Lung (tissue), 12 donors: ENCODE measurements around the gene NT5C2. TPM values are rescaled to one million over a fixed set of nuclear protein-coding genes. Genes with fewer than 3 reads are reported as not detected.

Experiments
- ATAC-seq: fragments of 200-7000 bp; cut with Tn5 transposase; one replicate; pipeline ENCODE4 v1.9.1; 2020; ENCODE audit warnings: moderate number of reproducible peaks; ENCODE audit not compliant: insufficient read depth, low FRiP score
- DNase-seq, 3 donors: peaks; one replicate each; pipeline ENCODE4 v3.0.0-alpha.2; 2013 to 2017
- H3K27ac ChIP-seq, 2 donors: one replicate each; pipeline ENCODE4 v1.5.1; 2013; ENCODE audit warnings: mild to moderate bottlenecking in 2 of 2, moderate library complexity in 2 of 2, control low read depth in 1 of 2, inconsistent platforms in 1 of 2, low read depth in 1 of 2, low read length in 1 of 2
- H3K27me3 ChIP-seq, 3 donors: one replicate each; pipeline ENCODE4 v1.5.1; 2013; ENCODE audit warnings: low read length in 2 of 3; ENCODE audit not compliant: control insufficient read depth in 3 of 3, insufficient read depth in 3 of 3
- H3K36me3 ChIP-seq, 4 donors: one replicate each; pipeline ENCODE4 v1.5.1; 2013; ENCODE audit warnings: low read length in 4 of 4, mild to moderate bottlenecking in 1 of 4, moderate library complexity in 1 of 4; ENCODE audit not compliant: control insufficient read depth in 4 of 4, insufficient read depth in 4 of 4
- H3K4me1 ChIP-seq, 5 donors: one replicate each; pipeline ENCODE4 v1.5.1; 2013; ENCODE audit warnings: low read length in 5 of 5, mild to moderate bottlenecking in 2 of 5, moderate library complexity in 1 of 5; ENCODE audit not compliant: control insufficient read depth in 5 of 5, insufficient read depth in 5 of 5
- H3K4me3 ChIP-seq: one replicate; pipeline ENCODE4 v1.5.1; 2013; ENCODE audit warnings: mild to moderate bottlenecking, control low read depth, moderate library complexity
- H3K9ac ChIP-seq, 2 donors: one replicate each; pipeline ENCODE4 v1.5.1; 2013; ENCODE audit warnings: low read length in 2 of 2, control low read depth in 1 of 2; ENCODE audit not compliant: insufficient read depth in 1 of 2
- H3K9me3 ChIP-seq, 4 donors: one replicate each; pipeline ENCODE4 v1.5.1; 2013; ENCODE audit warnings: low read length in 3 of 4, mild to moderate bottlenecking in 1 of 4, moderate library complexity in 1 of 4; ENCODE audit not compliant: control insufficient read depth in 4 of 4, insufficient read depth in 3 of 4
- CTCF ChIP-seq: IDR thresholded peaks from 2 replicates; pipeline ENCODE4 v1.5.1; 2012; ENCODE audit warnings: mild to moderate bottlenecking; ENCODE audit errors: control extremely low read depth, extremely low read depth
- WGBS, 2 donors: extraction: QIAGEN DNeasy Blood & Tissue Kit; methylation state at CpG; one replicate each; pipeline ENCODE4 v1.1.7; 2013; 5-methylcytosine and 5-hydroxymethylcytosine counted together
- polyA plus RNA-seq, 2 donors: library from polyadenylated mRNA; stranded (reverse); fragments of 200-250 nt; gene quantifications; one replicate each; pipeline ENCODE4 v1.2.1, GENCODE V29; 2013
- total RNA-seq, 2 donors: library from RNA; depleted of rRNA in 1 of 2; stranded (reverse); fragments of >200 nt in 1 of 2; gene quantifications; one replicate each; pipeline ENCODE4 v1.2.1, GENCODE V29; 2014 to 2021
- donor health status: control.
- donor health status: control.
- donor health status: Bipolar disorder and iron deficiency.
- donor health status: healthy.
- donor health status: DM: yes; HTN: yes; CAD: no.

The NT5C2 gene
- total and polyA plus RNA-seq, 4 donors = 32.1 to 178 (median 64.5) TPM

GRCh38 chr10:103086799-103087198, 106.3 kb downstream of the NT5C2 start:
- no peak for ATAC-seq
- H3K27ac ChIP-seq = no peak overlapping the region

GRCh38 chr10:103086261-103086660, 106.8 kb downstream of the NT5C2 start:
- 78 to 91% methylated on average over 2 of the region's 2 CpGs for WGBS, 2 donors
- no peak for ATAC-seq
- TF ChIP-seq CTCF = no peak
- no peaks in the 10 kb centered on the region for H3K27me3 ChIP-seq
- peaks cover 26 to 48% (median 38%) of the 10 kb centered on the region in 4 donors for H3K36me3 ChIP-seq
- no peak overlapping the region for H3K4me3 ChIP-seq
- no peak for DNase-seq
- H3K4me1 ChIP-seq = peaks cover 0 to 3% (median 0%) of the 10 kb centered on the region in 5 donors
- H3K27ac ChIP-seq = no peak overlapping the region
- H3K9me3 ChIP-seq = no peaks in the 10 kb centered on the region
- H3K9ac ChIP-seq = no peak overlapping the region

More at GRCh38 chr10:103086799-103087198, 106.3 kb downstream of the NT5C2 start:
- no peak for DNase-seq
- Histone ChIP-seq H3K9me3 (no peaks in the 10 kb centered on the region), H3K36me3 (peaks cover 29 to 53% (median 39%) of the 10 kb centered on the region in 4 donors), H3K9ac (no peak overlapping the region), H3K4me1 (peaks cover 0 to 3% (median 0%) of the 10 kb centered on the region in 5 donors), H3K4me3 (no peak overlapping the region), H3K27me3 (no peaks in the 10 kb centered on the region)
- 95% methylated on average over 2 of the region's 2 CpGs for WGBS, 2 donors
- TF ChIP-seq CTCF = no peak

GRCh38 chr10:103083977-103084320, 109.1 kb downstream of the NT5C2 start:
- DNase-seq (no peak), ATAC-seq (no peak)
- H3K9me3 ChIP-seq = no peaks in the 10 kb centered on the region
- no peak overlapping the region for H3K4me3 ChIP-seq
- H3K36me3 ChIP-seq = peaks cover 14 to 31% (median 24%) of the 10 kb centered on the region in 4 donors
- 90 to 95% methylated on average over 5 of the region's 5 CpGs for WGBS, 2 donors
- H3K4me1 ChIP-seq = peaks cover 0 to 3% (median 0%) of the 10 kb centered on the region in 5 donors
- TF ChIP-seq CTCF = no peak
- no peaks in the 10 kb centered on the region for H3K27me3 ChIP-seq
- H3K27ac ChIP-seq = no peak overlapping the region
- H3K9ac ChIP-seq = no peak overlapping the region
